ENCODE data around the gene NMRK1. TPM values are rescaled to one million over a fixed set of nuclear protein-coding genes. Genes with fewer than 3 reads are reported as not detected.

The NMRK1 gene
- total RNA-seq, 1 experiment from 2014 or later, result 7.8 TPM

DNA sequence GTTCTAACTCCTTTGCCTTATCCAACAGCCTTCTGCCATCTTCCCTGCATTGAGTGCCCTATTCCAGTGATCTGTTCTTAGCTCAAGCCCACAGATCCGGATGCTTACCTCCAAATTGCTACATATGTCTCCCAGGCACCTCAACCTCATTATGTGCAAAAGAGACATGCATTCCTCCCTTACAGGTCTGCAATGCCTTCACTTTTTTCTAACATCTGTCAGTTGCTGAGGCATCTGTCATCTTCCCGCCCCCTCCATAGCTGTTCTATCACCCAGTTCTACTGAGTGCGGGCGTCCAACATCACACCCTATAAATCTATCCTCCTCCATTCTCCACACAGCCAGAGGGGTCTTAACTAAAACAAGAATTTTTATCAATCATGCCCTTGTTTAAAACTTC, 20.1 kb downstream of the NMRK1 start:
- Histone ChIP-seq H3K9me2 (ENCODE audit: insufficient read depth) (no peaks in the 10 kb centered on the region), H3K79me2 (ENCODE audit: insufficient read depth, low read length) (no peaks in the 10 kb centered on the region), H3K27ac (ENCODE audit: low read depth, low read length) (no peak overlapping the region), H2AFZ (ENCODE audit: low read depth, low read length, poor library complexity, severe bottlenecking) (no peak overlapping the region), H3K27me3 (ENCODE audit: insufficient read depth, low read length) (no peaks in the 10 kb centered on the region), H3K4me3 (replicated peaks in 1 of 2; ENCODE audit: low read depth in 1 of 2, low read length in 2 of 2) (no peak overlapping the region), H3K4me2 (ENCODE audit: low read length) (no peak overlapping the region), H4K20me1 (ENCODE audit: insufficient read depth) (no peaks in the 10 kb centered on the region), H3K36me3 (ENCODE audit: control insufficient read depth in 1 of 2, insufficient read depth in 2 of 2, low read length in 2 of 2) (no peaks in the 10 kb centered on the region), H3K9ac (ENCODE audit: low read length) (no peak overlapping the region), H3K9me3 (ENCODE audit: control insufficient read depth in 1 of 2, insufficient read depth in 1 of 2, low read depth in 1 of 2, low read length in 2 of 2) (no peaks in the 10 kb centered on the region), H3K4me1 (ENCODE audit: control insufficient read depth in 1 of 2, insufficient read depth in 2 of 2, low read length in 2 of 2) (peaks cover 4 to 11% of the 10 kb centered on the region in 2 experiments; a peak in 3 of 4 replicates)
- DNase-seq (ENCODE audit: low read depth, low spot score), result no peak
- ChIA-PET POLR2A (no interaction called here), RAD21 (ENCODE audit: low non-redundant PET in 1 of 2, low total read pairs in 2 of 2, uncharacterized antibody in 2 of 2, unreplicated experiment in 2 of 2) (no interaction called here), CTCF (no interaction called here)
- BruUV-seq (replicated peaks), result no TSS peak
- TF ChIP-seq EGR1 (IDR thresholded peaks at IDR 0.05; ENCODE audit: low read depth) (no peak), CEBPB (IDR thresholded peaks at IDR 0.05; ENCODE audit: low read depth) (no peak), EZH2phosphoT487 (IDR thresholded peaks at IDR 0.05; ENCODE audit: borderline replicate concordance) (no peak), SP1 (IDR thresholded peaks at IDR 0.05; ENCODE audit: low read depth) (no peak), YY1 (IDR thresholded peaks at IDR 0.05; ENCODE audit: extremely low read depth, insufficient replicate concordance, low read depth, low read length) (no peak), POLR2A (IDR thresholded peaks at IDR 0.05; ENCODE audit: borderline replicate concordance, extremely low read depth, insufficient read depth, insufficient read length) (no peak), SRF (IDR thresholded peaks at IDR 0.05; ENCODE audit: low read depth) (no peak), JUND (IDR thresholded peaks at IDR 0.05) (no peak), FOSL1 (IDR thresholded peaks at IDR 0.05; ENCODE audit: low read depth) (no peak), ZFX (IDR thresholded peaks at IDR 0.05) (no peak), CBX3 (IDR thresholded peaks at IDR 0.05; ENCODE audit: low read depth) (no peak), POLR2AphosphoS5 (IDR thresholded peaks at IDR 0.05; ENCODE audit: low read depth, low read length) (no peak), TCF7L2 (IDR thresholded peaks at IDR 0.05; ENCODE audit: borderline replicate concordance, extremely low read depth, insufficient read depth, insufficient read length) (no peak), ZNF274 (IDR thresholded peaks at IDR 0.05; ENCODE audit: low read depth, low read length) (no peak), EZH2 (IDR thresholded peaks at IDR 0.05) (no peak)
- TF ChIP-seq, protein P1, sequence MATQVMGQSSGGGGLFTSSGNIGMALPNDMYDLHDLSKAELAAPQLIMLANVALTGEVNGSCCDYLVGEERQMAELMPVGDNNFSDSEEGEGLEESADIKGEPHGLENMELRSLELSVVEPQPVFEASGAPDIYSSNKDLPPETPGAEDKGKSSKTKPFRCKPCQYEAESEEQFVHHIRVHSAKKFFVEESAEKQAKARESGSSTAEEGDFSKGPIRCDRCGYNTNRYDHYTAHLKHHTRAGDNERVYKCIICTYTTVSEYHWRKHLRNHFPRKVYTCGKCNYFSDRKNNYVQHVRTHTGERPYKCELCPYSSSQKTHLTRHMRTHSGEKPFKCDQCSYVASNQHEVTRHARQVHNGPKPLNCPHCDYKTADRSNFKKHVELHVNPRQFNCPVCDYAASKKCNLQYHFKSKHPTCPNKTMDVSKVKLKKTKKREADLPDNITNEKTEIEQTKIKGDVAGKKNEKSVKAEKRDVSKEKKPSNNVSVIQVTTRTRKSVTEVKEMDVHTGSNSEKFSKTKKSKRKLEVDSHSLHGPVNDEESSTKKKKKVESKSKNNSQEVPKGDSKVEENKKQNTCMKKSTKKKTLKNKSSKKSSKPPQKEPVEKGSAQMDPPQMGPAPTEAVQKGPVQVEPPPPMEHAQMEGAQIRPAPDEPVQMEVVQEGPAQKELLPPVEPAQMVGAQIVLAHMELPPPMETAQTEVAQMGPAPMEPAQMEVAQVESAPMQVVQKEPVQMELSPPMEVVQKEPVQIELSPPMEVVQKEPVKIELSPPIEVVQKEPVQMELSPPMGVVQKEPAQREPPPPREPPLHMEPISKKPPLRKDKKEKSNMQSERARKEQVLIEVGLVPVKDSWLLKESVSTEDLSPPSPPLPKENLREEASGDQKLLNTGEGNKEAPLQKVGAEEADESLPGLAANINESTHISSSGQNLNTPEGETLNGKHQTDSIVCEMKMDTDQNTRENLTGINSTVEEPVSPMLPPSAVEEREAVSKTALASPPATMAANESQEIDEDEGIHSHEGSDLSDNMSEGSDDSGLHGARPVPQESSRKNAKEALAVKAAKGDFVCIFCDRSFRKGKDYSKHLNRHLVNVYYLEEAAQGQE (IDR thresholded peaks at IDR 0.05; ENCODE audit: low read depth), result no peak
- ATAC-seq, result no peak
- intact Hi-C loops (cut with micrococcal nuclease), result no loop called here

Data from HCT116 (cell line).